Measurements from ENCODE around the gene CCDC149.

CCDC149 gene

DNA sequence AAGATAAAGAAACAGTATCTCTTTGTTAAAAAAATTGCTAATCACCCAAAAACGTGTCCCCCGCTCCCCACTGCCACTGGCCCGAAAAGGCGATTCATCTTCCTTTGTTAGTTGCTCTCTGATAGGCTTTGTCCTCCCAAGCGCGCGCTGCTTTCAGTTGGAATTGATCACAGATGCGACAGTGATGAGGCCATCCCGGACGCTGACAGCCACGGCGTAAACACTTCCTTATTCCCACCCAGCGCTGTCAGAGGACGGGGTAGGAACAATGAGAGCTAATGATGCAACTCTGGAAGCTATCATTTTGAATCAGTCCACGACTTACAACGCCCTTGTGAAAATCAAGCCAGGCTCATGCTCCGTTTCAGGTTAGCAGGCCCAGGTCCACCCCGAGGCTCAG is 96.0 kb downstream of the CCDC149 start:
- H3K4me3 ChIP-seq (ENCODE audit: low read depth, low read length): no peak overlapping the region
- TF ChIP-seq, protein P1, sequence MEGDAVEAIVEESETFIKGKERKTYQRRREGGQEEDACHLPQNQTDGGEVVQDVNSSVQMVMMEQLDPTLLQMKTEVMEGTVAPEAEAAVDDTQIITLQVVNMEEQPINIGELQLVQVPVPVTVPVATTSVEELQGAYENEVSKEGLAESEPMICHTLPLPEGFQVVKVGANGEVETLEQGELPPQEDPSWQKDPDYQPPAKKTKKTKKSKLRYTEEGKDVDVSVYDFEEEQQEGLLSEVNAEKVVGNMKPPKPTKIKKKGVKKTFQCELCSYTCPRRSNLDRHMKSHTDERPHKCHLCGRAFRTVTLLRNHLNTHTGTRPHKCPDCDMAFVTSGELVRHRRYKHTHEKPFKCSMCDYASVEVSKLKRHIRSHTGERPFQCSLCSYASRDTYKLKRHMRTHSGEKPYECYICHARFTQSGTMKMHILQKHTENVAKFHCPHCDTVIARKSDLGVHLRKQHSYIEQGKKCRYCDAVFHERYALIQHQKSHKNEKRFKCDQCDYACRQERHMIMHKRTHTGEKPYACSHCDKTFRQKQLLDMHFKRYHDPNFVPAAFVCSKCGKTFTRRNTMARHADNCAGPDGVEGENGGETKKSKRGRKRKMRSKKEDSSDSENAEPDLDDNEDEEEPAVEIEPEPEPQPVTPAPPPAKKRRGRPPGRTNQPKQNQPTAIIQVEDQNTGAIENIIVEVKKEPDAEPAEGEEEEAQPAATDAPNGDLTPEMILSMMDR (IDR thresholded peaks at IDR 0.05; ENCODE audit: low read depth, low read length): no peak
- no peak for DNase-seq (ENCODE audit: low read depth, low spot score)
- in situ Hi-C loops (cut with HindIII; ENCODE audit: low sequenced_read_pairs): no loop called here

DNA sequence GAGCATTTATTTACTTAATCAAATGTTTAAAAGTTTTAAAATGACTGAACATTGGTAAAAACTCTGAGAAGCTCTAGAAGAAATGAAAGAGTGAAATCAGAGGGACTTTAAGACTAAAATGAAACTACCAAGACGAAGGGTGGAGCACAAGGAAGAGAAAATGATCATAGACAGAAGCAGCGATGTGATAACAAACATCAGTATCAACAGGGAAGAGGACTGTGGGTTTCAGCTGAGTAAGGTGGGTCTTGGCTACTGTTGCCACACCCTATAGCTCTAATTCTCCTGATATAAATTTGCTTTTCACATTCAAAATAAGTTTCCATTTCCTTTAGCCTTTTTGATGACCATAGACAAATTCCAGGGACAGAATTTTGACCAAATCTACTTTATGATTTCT is 99.1 kb downstream of the CCDC149 start:
- in situ Hi-C loops (cut with HindIII; ENCODE audit: low sequenced_read_pairs): no loop called here
- no peak for DNase-seq (ENCODE audit: low read depth, low spot score)

DNA sequence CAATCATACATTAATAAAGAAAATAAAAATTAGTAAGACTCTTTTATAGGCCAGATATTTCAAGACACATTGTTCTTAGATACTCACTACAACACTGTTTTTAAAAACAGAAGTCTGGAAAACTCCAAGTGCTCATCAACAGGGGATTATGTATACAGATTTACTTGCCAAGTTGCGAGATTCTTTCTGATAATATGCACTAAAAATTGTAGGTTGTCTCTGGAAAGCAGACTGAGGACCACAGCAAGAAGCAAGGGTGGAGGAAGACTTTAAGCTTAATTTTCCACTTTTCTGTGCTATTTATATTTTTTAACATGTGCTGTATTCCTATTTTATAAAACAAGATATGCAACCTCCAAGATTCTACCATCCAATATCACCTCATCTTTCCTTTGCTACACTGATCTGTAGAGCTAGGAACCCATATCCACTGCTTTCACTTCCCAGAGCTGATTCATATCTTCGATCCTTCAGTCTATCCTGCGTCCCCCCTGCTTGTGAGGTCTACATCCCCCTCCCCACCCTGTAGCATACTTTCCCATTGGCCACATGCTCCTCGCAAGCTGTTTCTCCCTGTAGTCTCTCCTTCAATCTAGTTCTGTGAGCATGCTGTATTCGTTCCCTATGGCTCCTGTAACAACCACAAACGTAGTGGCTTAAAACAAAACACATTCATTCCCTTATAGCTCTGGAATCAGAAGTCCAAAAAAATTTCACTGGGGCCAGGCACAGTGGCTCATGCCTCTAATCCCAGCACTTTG is 101.8 kb downstream of the CCDC149 start:
- in situ Hi-C loops (cut with HindIII; ENCODE audit: low sequenced_read_pairs): no loop called here
- no peak overlapping the region for H3K4me3 ChIP-seq (ENCODE audit: low read depth, low read length)
- TF ChIP-seq, protein P1 (IDR thresholded peaks at IDR 0.05; ENCODE audit: low read depth, low read length): no peak
- no peak for DNase-seq (ENCODE audit: low read depth, low spot score)

More for the DNA sequence above, 99.1 kb downstream of the CCDC149 start:
- TF ChIP-seq, protein P1 (IDR thresholded peaks at IDR 0.05; ENCODE audit: low read depth, low read length): no peak
- H3K4me3 ChIP-seq (ENCODE audit: low read depth, low read length): no peak overlapping the region

DNA sequence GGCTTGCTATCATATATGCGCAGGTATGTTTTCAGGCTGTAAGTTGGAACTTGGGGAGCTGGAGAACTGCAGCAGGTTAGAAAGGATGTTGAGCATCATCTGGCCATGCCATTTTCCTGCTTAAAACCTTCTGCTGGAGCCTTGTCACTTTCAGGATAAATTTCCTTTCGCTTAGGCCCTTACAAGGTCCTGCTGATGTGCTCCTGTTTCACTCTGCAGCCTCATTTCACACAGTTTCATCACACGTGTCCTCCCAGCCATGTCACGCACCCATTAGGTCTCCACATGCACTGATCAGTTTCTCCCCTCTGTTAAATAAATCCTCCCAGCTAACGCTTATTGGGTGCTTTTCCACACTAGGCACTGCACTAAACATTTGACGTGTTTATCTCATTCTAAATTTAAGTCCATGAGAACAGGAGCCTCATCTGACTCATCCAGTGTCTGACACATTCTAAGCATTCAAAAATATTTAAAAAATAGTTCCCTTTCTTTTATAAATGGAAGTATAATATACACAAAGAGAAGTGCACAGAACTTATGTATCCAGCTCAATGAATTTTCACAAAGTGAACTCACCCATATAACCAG is 102.9 kb downstream of the CCDC149 start:
- DNase-seq (ENCODE audit: low read depth, low spot score): peak; percentile 22
- TF ChIP-seq, protein P1 (IDR thresholded peaks at IDR 0.05; ENCODE audit: low read depth, low read length): no peak
- no peak overlapping the region for H3K4me3 ChIP-seq (ENCODE audit: low read depth, low read length)
- in situ Hi-C loops (cut with HindIII; ENCODE audit: low sequenced_read_pairs): no loop called here

DNA sequence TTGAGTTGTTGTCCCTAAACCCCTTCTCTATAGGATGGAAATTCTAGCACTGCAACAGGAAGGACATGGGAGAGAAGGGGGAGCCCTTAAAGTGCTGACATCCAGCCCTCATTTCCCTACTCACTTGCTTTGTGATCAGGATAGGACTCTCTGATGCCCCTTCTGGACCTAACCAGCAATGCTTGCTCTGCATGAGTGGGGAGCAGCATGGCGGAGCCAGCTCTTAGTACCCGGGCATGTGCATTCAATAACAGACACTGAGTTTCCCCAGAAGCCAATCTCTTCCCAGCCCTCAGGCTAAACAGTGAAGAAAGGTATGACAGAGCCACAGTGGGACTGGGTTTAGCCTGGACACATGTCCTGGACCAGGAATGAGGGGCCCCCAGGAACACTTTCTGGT is 103.5 kb downstream of the CCDC149 start:
- TF ChIP-seq, protein P1 (IDR thresholded peaks at IDR 0.05; ENCODE audit: low read depth, low read length): no peak

DNA sequence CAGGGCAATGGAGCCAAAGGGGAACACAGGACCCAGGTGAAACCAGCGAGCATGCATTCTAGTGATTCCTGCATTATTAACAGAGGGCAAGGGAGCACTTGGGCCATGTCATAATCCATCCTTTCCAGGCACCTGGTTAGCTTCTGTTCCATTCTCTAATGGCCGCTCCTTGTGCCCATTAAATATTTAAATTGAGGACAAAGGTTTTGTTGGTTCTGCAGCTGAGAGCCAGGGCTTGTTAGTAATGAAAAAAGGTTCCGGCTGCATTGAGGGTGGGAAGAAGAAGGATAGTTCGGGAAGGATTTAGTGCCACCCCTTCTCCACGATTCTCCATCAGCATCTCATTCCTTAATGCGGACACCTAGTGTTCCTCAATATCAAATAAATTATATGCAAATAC is 103.9 kb downstream of the CCDC149 start:
- no peak for DNase-seq (ENCODE audit: low read depth, low spot score)
- in situ Hi-C loops (cut with HindIII; ENCODE audit: low sequenced_read_pairs): no loop called here
- TF ChIP-seq, protein P1 (IDR thresholded peaks at IDR 0.05; ENCODE audit: low read depth, low read length): no peak
- no peak overlapping the region for H3K4me3 ChIP-seq (ENCODE audit: low read depth, low read length)

More for the DNA sequence above, 103.5 kb downstream of the CCDC149 start:
- in situ Hi-C loops (cut with HindIII; ENCODE audit: low sequenced_read_pairs): no loop called here
- no peak for DNase-seq (ENCODE audit: low read depth, low spot score)
- H3K4me3 ChIP-seq (ENCODE audit: low read depth, low read length): no peak overlapping the region
